HepG2 (cell line): ENCODE data around the gene DYNLL2. TPM values are rescaled to one million over a fixed set of nuclear protein-coding genes. Genes with fewer than 3 reads are reported as not detected.
A peak's percentile ranks its signal among the peaks of the same experiment; 100 is the strongest.

Source experiments
- ATAC-seq: fragments of 200-7000 bp; cut with Tn5 transposase; 3 replicates; pipeline ENCODE4 v1.9.1; 2020; ENCODE audit warnings: mild to moderate bottlenecking, moderate library complexity
- BruUV-seq: library from RNA; stranded (reverse); fragments of 400-500 nt; replicated peaks from 2 replicates; lab custom pipeline; 2021; lab: Mats Ljungman, UMichigan
- CTCF ChIA-PET: fragments of 300-600 bp; formaldehyde crosslinking; extraction: SDS; loops from one replicate; lab custom pipeline; 2021; ENCODE audit warnings: low total read pairs, inconsistent platforms, low intra/inter-chr PET ratio; lab: Yijun Ruan, JAX
- POLR2A ChIA-PET: fragments of 350-600 bp; sonication (Branson Sonifier 250); formaldehyde crosslinking; loops from one replicate; lab custom pipeline; 2020; ENCODE audit warnings: antibody characterized with exemption, inconsistent platforms; lab: Yijun Ruan, JAX
- DNase-seq: peaks from one replicate; pipeline ENCODE4 v3.0.0-alpha.2; 2015; ENCODE audit warnings: low spot score
- FAIRE-seq: peaks from 3 replicates; lab custom pipeline; 2011; peaks lifted over from hg19 to GRCh38; lab: Jason Lieb, UNC
- H2AFZ ChIP-seq: one replicate; pipeline ENCODE4 v1.6.1; 2011; ENCODE audit warnings: low read length, inconsistent platforms
- H3K27ac ChIP-seq: fragments of 300-600 bp; 3 replicates; pipeline ENCODE4 v1.8.0; 2011; ENCODE audit warnings: mixed run types, mild to moderate bottlenecking, mixed read lengths, low read length, inconsistent platforms; ENCODE audit not compliant: insufficient read depth; ENCODE audit errors: extremely low read length
- H3K27me3 ChIP-seq, 2 experiments: fragments of 200-600 bp in 1 of 2; 2 replicates in 1 of 2; 3 replicates in 1 of 2; pipeline versions ENCODE4 v1.6.0 to v1.8.0; 2011; ENCODE audit warnings: low read length in 2 of 2, mild to moderate bottlenecking in 2 of 2, moderate library complexity in 2 of 2, inconsistent platforms in 1 of 2; ENCODE audit not compliant: insufficient read depth in 2 of 2, control insufficient read depth in 1 of 2
- H3K36me3 ChIP-seq, 2 experiments: fragments of 200-600 bp in 1 of 2; replicated peaks in 1 of 2; 2 replicates in 1 of 2; 3 replicates in 1 of 2; pipeline versions ENCODE4 v1.5.1 to v1.8.0; 2011; ENCODE audit warnings: low read length in 2 of 2, inconsistent platforms in 1 of 2; ENCODE audit not compliant: insufficient read depth in 2 of 2, control insufficient read depth in 1 of 2
- H3K4me1 ChIP-seq: 2 replicates; pipeline ENCODE4 v1.5.1; 2012; ENCODE audit warnings: low read length, inconsistent platforms; ENCODE audit not compliant: insufficient read depth
- H3K4me2 ChIP-seq: 2 replicates; pipeline ENCODE4 v1.6.0; 2011; ENCODE audit warnings: low read depth, low read length, inconsistent platforms
- H3K4me3 ChIP-seq, 3 experiments: fragments of 200-600 bp in 1 of 3; sonication (generic), shearing (Covaris generic) in 1 of 3; replicated peaks in 1 of 3; 2 replicates each; pipeline ENCODE4 v1.5.1; 2011 to 2016; ENCODE audit warnings: low read length in 3 of 3, inconsistent platforms in 2 of 3, low read depth in 2 of 3, mild to moderate bottlenecking in 2 of 3, control low read depth in 1 of 3, mixed read lengths in 1 of 3; ENCODE audit not compliant: insufficient read depth in 1 of 3
- H3K79me2 ChIP-seq: one replicate; pipeline ENCODE4 v1.6.1; 2011; ENCODE audit warnings: low read length, inconsistent platforms; ENCODE audit not compliant: insufficient read depth
- H3K9ac ChIP-seq: 2 replicates; pipeline ENCODE4 v1.6.0; 2011; ENCODE audit warnings: mild to moderate bottlenecking, low read depth, low read length, inconsistent platforms; ENCODE audit not compliant: insufficient read depth
- H3K9me3 ChIP-seq: 2 replicates; pipeline ENCODE4 v1.5.1; 2012; ENCODE audit warnings: mild to moderate bottlenecking, low read length
- H4K20me1 ChIP-seq: 2 replicates; pipeline ENCODE4 v1.6.0; 2011; ENCODE audit warnings: inconsistent platforms, mild to moderate bottlenecking, low read length, moderate library complexity; ENCODE audit not compliant: insufficient read depth
- ARID2 ChIP-seq: sonication (generic); formaldehyde crosslinking; IDR thresholded peaks from 2 replicates; pipeline ENCODE4 v1.8.1; 2022; ENCODE audit warnings: mild to moderate bottlenecking, missing genetic modification reagents, borderline replicate concordance
- ATF4 ChIP-seq, 2 experiments: fragments of 450-650 bp in 1 of 2; sonication (generic) in 1 of 2; formaldehyde crosslinking; IDR thresholded peaks; 2 replicates each; pipeline versions ENCODE4 v1.5.0 to v1.8.0; 2020 to 2022; ENCODE audit warnings: mild to moderate bottlenecking in 1 of 2, missing genetic modification reagents in 1 of 2
- ATF5 ChIP-seq: sonication (generic); formaldehyde crosslinking; IDR thresholded peaks from 2 replicates; pipeline ENCODE4 v1.4.0; 2020; ENCODE audit warnings: mild to moderate bottlenecking, low read depth, missing genetic modification reagents
- ATF7 ChIP-seq, 2 experiments: fragments of 450-650 bp in 1 of 2; sonication (generic) in 1 of 2; formaldehyde crosslinking in 1 of 2; IDR thresholded peaks; 2 replicates each; pipeline versions ENCODE4 v1.4.0 to v1.6.1; 2016 to 2020; ENCODE audit warnings: antibody characterized with exemption in 1 of 2, mild to moderate bottlenecking in 1 of 2, missing genetic modification reagents in 1 of 2
- CENPBD1 ChIP-seq: sonication (generic); formaldehyde crosslinking; IDR thresholded peaks from 2 replicates; pipeline ENCODE4 v1.8.0; 2022; ENCODE audit warnings: missing genetic modification reagents, low read depth, mild to moderate bottlenecking, borderline replicate concordance
- CREBL2 ChIP-seq: sonication (generic); formaldehyde crosslinking; IDR thresholded peaks from 2 replicates; pipeline ENCODE4 v1.8.1; 2023; ENCODE audit warnings: missing genetic modification reagents, mild to moderate bottlenecking, borderline replicate concordance
- FOXC1 ChIP-seq: sonication (generic); formaldehyde crosslinking; IDR thresholded peaks from 2 replicates; pipeline ENCODE4 v1.8.0; 2022; ENCODE audit warnings: mild to moderate bottlenecking, missing genetic modification reagents, borderline replicate concordance
- FOXO1 ChIP-seq: sonication (generic); formaldehyde crosslinking; IDR thresholded peaks from 2 replicates; pipeline ENCODE4 v1.4.0; 2020; ENCODE audit warnings: missing genetic modification reagents
- NFIB ChIP-seq: sonication (generic); formaldehyde crosslinking; IDR thresholded peaks from 2 replicates; pipeline ENCODE4 v1.9.0; 2021; ENCODE audit warnings: missing genetic modification reagents, mild to moderate bottlenecking, borderline replicate concordance
- PLSCR1 ChIP-seq: sonication (generic); formaldehyde crosslinking; IDR thresholded peaks from 2 replicates; pipeline ENCODE4 v1.5.0; 2020; ENCODE audit warnings: missing genetic modification reagents, mild to moderate bottlenecking, borderline replicate concordance
- RFX3 ChIP-seq: IDR thresholded peaks from 2 replicates; pipeline ENCODE4 v1.6.1; 2016; ENCODE audit warnings: missing biosample characterization, missing genetic modification reagents
- ZNF136 ChIP-seq: sonication (generic); formaldehyde crosslinking; IDR thresholded peaks from 2 replicates; pipeline ENCODE4 v1.8.1; 2022; ENCODE audit warnings: low read depth, mild to moderate bottlenecking, moderate library complexity, missing genetic modification reagents
- ZNF326 ChIP-seq: sonication (generic); formaldehyde crosslinking; IDR thresholded peaks from 2 replicates; pipeline ENCODE4 v1.4.0; 2020; ENCODE audit warnings: missing genetic modification reagents, borderline replicate concordance
- ZNF333 ChIP-seq: sonication (generic); formaldehyde crosslinking; IDR thresholded peaks from 2 replicates; pipeline ENCODE4 v1.4.0; 2020; ENCODE audit warnings: mild to moderate bottlenecking, missing genetic modification reagents, borderline replicate concordance
- ZNF766 ChIP-seq: sonication (generic); formaldehyde crosslinking; IDR thresholded peaks from 2 replicates; pipeline ENCODE4 v1.5.0; 2020; ENCODE audit warnings: missing genetic modification reagents, borderline replicate concordance
- ZNF790 ChIP-seq: sonication (generic); formaldehyde crosslinking; IDR thresholded peaks from 2 replicates; pipeline ENCODE4 v1.8.0; 2022; ENCODE audit warnings: missing genetic modification reagents, mild to moderate bottlenecking, borderline replicate concordance
- ZSCAN20 ChIP-seq: sonication (generic); formaldehyde crosslinking; IDR thresholded peaks from 2 replicates; pipeline ENCODE4 v1.4.0; 2020; ENCODE audit warnings: missing genetic modification reagents, mild to moderate bottlenecking, borderline replicate concordance
- ZSCAN25 ChIP-seq: sonication (generic); formaldehyde crosslinking; IDR thresholded peaks from 2 replicates; pipeline ENCODE4 v1.8.0; 2022; ENCODE audit warnings: mild to moderate bottlenecking, missing genetic modification reagents
- WGBS: methylation state at CpG from one replicate; pipeline ENCODE4 v1.1.6; 2017; ENCODE audit warnings: low lambda C conversion rate; 5-methylcytosine and 5-hydroxymethylcytosine counted together
- in situ Hi-C: cut with HindIII; loops from 2 replicates; pipeline ENCODE4 v1.10.0; 2017; ENCODE audit warnings: low pct_unique_long_range_greater_than_20kb; ENCODE audit not compliant: extremely low pct_ligation_motif_present
- intact Hi-C: fragments of 100-400 bp; cut with micrococcal nuclease; formaldehyde crosslinking; loops from one replicate; pipeline ENCODE4 v1.10.0; 2022; ENCODE audit not compliant: unreplicated experiment
- polyA plus RNA-seq, 8 experiments: library from polyadenylated mRNA; depleted of rRNA in 3 of 8; stranded (reverse) in 7 of 8; unstranded in 1 of 8; fragments of >200 nt; fragmentation: Illumina TruSeq in 4 of 8; extraction: Trizol in 4 of 8; gene quantifications; 2 replicates each; pipeline versions ENCODE4 v1.2.1 to v1.2.3, GENCODE V29; 2011 to 2016; ENCODE audit warnings: low read depth in 4 of 8, missing spikeins in 1 of 8, mixed read lengths in 1 of 8; ENCODE audit not compliant: insufficient read depth in 1 of 8
- total RNA-seq, 5 experiments: library from RNA; depleted of rRNA; stranded (reverse); fragments of >200 nt; fragmentation: Illumina TruSeq; extraction: Trizol; gene quantifications; 2 replicates each; pipeline ENCODE4 v1.2.3, GENCODE V29; 2016; ENCODE audit warnings: low read depth in 1 of 5

The DYNLL2 gene
- total and polyA plus RNA-seq, 2 of the 13 experiments (the other 11 are each of a cell fraction or from before 2014, with no cell fraction given), result 9.5 to 29.0 TPM

- Histone ChIP-seq H2AFZ (no peak overlapping the region), H3K9me3 (no peaks in the 10 kb centered on the region), H3K9ac (no peak overlapping the region), H3K4me3 (peak overlapping the region in 1 of 3 experiments; percentile 71; a peak in 1 of 6 replicates), H3K27me3 (peaks cover 0 to 22% of the 10 kb centered on the region in 2 experiments; a peak in 3 of 5 replicates), H3K4me2 (peak overlapping the region; percentile 99), H3K36me3 (peaks cover 5 to 19% of the 10 kb centered on the region in 2 experiments; a peak in 4 of 5 replicates), H3K4me1 (peaks cover 38% of the 10 kb centered on the region), H3K27ac (no peak overlapping the region), H3K79me2 (peaks cover 34% of the 10 kb centered on the region), H4K20me1 (peaks cover 28% of the 10 kb centered on the region)
- ATAC-seq, result no peak
- DNase-seq, result no peak
- CTCF ChIA-PET, result no interaction called here
- no peak for TF ChIP-seq PLSCR1 (CRISPR knock-in tag)
- no peak for TF ChIP-seq RFX3
- TF ChIP-seq ZNF333 (CRISPR knock-in tag), result 0 out of 2 replicates have a peak, but pooled peaks have one; percentile 11
- TF ChIP-seq ARID2 (CRISPR knock-in tag), result no peak
- TF ChIP-seq ZNF326 (CRISPR knock-in tag), result no peak
- no peak for TF ChIP-seq ZSCAN25 (CRISPR knock-in tag)
- TF ChIP-seq ATF5 (CRISPR knock-in tag), result no peak
- TF ChIP-seq ZSCAN20 (CRISPR knock-in tag), result no peak
- no peak for TF ChIP-seq ZNF766 (CRISPR knock-in tag)
- no peak for TF ChIP-seq NFIB (CRISPR knock-in tag)
- no peak for TF ChIP-seq ATF7 (IDR thresholded peaks at IDR 0.05)
- TF ChIP-seq ATF7 (CRISPR knock-in tag; IDR thresholded peaks at IDR 0.05), result no peak
- TF ChIP-seq ZNF136 (CRISPR knock-in tag), result 0 out of 2 replicates have a peak, but pooled peaks have one; percentile 18
- TF ChIP-seq ATF4 (CRISPR knock-in tag; IDR thresholded peaks at IDR 0.05), result no peak
- TF ChIP-seq FOXC1 (CRISPR knock-in tag), result no peak
- no peak for TF ChIP-seq FOXO1
- no peak for TF ChIP-seq CENPBD1
- TF ChIP-seq ZNF790 (CRISPR knock-in tag), result no peak
- TF ChIP-seq CREBL2 (CRISPR knock-in tag), result no peak
- POLR2A ChIA-PET, result interaction anchor here (1.0 to 1.6 kb wide), 6 partner anchors 12 to 204 kb away, joined by 3 to 6 read pairs (median 3); no protein-coding TSS in a partner anchor
- in situ Hi-C loops (no loop called here), intact Hi-C loops (no loop called here)
- 66% methylated on average over 14 of the region's 16 CpGs for WGBS
- BruUV-seq, result no TSS peak
- FAIRE-seq, result no peak
Measured at GRCh38 chr17:58081646-58082340, 1.4 kb upstream of the DYNLL2 start.
